Measurements from ENCODE around the gene AJAP1.

AJAP1 gene

DNA sequence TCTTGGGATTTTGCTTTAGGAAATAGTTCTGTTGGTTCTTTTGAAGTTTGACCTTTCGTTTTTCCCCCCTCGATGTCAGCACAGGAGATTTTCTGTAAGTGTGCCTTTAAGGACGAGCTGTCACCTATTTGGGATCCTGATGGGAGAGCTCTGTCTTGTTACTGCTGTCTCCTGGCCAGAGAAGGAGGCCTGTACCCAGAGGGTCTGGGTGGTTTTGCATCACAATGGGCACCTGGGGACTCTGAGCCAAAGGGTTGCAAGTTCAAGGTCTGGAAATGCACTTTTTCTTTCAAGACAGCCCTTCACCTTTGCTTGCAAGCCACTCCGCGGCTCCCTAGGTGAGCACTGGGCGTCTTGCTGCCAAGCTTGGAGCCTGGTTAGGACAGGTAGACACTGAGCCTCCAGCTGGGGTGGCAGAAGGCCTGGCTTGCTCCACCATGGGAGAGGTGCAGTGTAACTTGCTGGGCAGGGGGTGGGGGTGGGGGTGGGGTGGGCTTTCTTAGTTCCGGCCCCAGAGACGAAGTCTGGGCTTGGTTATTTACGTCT is 2.9 kb downstream of the AJAP1 start:
- no peak overlapping the region for H3K4me3 ChIP-seq (replicated peaks; ENCODE audit: low read depth, low read length)
- TF ChIP-seq, protein P1, sequence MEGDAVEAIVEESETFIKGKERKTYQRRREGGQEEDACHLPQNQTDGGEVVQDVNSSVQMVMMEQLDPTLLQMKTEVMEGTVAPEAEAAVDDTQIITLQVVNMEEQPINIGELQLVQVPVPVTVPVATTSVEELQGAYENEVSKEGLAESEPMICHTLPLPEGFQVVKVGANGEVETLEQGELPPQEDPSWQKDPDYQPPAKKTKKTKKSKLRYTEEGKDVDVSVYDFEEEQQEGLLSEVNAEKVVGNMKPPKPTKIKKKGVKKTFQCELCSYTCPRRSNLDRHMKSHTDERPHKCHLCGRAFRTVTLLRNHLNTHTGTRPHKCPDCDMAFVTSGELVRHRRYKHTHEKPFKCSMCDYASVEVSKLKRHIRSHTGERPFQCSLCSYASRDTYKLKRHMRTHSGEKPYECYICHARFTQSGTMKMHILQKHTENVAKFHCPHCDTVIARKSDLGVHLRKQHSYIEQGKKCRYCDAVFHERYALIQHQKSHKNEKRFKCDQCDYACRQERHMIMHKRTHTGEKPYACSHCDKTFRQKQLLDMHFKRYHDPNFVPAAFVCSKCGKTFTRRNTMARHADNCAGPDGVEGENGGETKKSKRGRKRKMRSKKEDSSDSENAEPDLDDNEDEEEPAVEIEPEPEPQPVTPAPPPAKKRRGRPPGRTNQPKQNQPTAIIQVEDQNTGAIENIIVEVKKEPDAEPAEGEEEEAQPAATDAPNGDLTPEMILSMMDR (IDR thresholded peaks at IDR 0.05; ENCODE audit: insufficient read depth, low read length, poor library complexity, severe bottlenecking): no peak
- H3K36me3 ChIP-seq (ENCODE audit: control insufficient read depth, insufficient read depth, low read length): no peaks in the 10 kb centered on the region
- no peak for DNase-seq (ENCODE audit: extremely low read depth, insufficient read length)
- no peaks in the 10 kb centered on the region; the same call in 1 of the 2 replicates for H3K27me3 ChIP-seq (replicated peaks; ENCODE audit: control insufficient read depth, insufficient read depth, low read length)

DNA sequence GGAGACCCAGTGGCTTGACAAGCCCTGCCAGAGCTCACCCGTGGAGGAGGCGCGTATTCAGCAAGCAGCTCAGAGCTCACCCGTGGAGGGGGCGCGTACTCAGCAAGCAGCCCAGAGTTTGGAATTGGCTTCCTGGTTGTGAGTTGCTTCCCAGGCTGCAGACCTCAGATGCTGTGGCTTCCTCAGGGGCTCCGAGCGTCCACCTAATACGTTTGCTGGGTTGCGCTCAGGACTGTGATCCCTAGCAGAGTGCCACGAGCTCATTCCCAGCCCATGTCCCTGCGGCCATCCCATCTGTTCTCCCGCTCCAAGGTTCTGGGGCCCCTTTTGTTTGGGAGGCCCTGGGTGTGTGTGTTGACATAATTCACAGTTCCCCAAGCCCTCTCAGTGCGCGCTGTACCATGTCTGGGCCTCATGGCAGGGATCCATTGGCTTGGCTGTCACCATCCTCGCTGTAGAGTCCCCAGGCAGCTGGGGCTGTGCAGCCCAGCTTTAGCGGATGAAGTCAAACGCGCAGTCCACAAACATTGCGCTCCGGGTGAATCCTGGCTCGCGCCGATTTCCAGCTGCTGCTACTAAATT is 3.6 kb downstream of the AJAP1 start:
- no peak for DNase-seq (ENCODE audit: extremely low read depth, insufficient read length)
- Histone ChIP-seq H3K4me3 (replicated peaks; ENCODE audit: low read depth, low read length) (no peak overlapping the region), H3K27me3 (replicated peaks; ENCODE audit: control insufficient read depth, insufficient read depth, low read length) (no peaks in the 10 kb centered on the region; the same call in 1 of the 2 replicates)

DNA sequence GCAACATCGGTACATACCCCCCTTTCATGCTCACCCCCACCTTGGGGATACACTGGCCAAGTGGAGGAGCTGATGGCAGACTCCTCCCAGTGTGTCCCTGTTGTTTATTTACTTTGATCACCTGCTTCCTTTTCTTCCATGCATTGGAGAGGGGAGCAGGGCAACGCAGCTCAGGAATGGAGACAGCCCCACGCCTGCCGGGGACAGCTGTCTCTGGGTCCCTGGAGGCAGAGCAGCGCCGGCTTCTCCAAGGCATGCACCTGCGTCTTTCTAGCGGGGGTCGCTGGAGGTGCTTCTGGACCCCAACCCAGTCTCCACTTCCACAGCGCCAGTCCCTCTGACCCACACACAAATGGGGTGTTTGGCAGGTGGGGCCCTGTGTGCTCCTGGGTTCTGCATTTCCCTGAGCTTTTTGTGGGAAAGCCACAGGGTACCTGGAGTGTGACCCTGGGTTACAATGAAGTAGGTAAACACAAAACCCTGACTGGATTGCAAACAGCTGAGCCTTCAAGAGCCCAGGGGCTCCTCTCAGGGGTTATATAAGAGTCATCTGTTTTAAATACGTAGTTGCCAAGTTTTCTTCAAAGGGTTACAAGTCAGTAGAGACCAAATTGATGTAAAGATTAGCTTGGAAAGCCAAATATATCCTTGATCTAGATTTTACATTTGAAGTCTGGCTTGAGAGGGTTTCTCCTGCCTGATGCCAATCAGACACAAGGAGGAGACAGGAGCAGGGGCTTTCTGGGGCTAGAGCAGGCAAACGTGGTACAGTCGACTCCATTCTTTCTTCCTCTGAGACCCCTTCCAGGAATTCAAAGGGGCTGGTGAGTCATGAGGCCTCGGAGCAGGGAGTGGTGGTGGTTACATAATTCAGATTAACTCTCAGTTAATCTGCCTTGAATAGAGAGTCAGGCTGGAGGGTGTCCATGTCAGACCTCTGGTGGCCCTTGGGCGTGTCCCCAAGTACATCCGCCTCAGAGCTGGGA is 4.5 kb downstream of the AJAP1 start:
- H3K36me3 ChIP-seq (ENCODE audit: control insufficient read depth, insufficient read depth, low read length): no peaks in the 10 kb centered on the region
- no peaks in the 10 kb centered on the region; the same call in 1 of the 2 replicates for H3K27me3 ChIP-seq (replicated peaks; ENCODE audit: control insufficient read depth, insufficient read depth, low read length)
- no peak for DNase-seq (ENCODE audit: extremely low read depth, insufficient read length)
- TF ChIP-seq, protein P1 (IDR thresholded peaks at IDR 0.05; ENCODE audit: insufficient read depth, low read length, poor library complexity, severe bottlenecking): no peak
- H3K4me3 ChIP-seq (replicated peaks; ENCODE audit: low read depth, low read length): no peak overlapping the region

More for the DNA sequence above, 3.6 kb downstream of the AJAP1 start:
- TF ChIP-seq, protein P1 (IDR thresholded peaks at IDR 0.05; ENCODE audit: insufficient read depth, low read length, poor library complexity, severe bottlenecking): no peak
- H3K36me3 ChIP-seq (ENCODE audit: control insufficient read depth, insufficient read depth, low read length): no peaks in the 10 kb centered on the region

DNA sequence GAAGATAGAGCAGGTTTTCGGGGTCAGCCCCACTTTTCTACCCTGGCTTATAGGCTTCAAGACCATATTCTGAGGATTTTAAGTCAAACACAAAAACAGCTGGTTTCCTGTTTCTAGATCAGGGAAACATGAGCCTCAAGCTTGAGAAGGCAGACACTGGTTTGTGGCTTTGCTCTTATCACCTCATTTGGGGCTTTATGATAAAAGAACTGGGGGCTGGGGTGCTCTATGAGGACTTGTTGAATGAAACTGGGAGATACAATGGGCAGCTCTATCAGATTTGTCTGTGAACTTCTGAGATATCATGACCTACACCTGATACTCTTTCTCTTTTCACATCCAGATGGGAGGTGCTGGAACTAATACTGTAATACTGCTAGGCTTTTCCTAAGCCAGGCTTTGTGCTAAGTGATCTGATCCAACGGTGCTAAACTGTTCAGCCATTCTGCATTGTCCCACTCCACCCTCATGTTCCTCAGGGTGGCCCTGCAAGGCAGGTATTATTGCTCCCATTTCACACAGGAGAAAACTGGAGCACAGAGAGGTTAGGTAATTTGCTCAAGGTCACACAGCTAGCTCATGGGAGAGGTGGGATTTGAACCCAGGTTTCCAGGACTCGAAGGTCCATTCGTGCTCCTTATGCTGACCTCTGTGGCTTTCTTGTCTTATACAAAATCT is 6.6 kb downstream of the AJAP1 start:
- TF ChIP-seq, protein P1 (IDR thresholded peaks at IDR 0.05; ENCODE audit: insufficient read depth, low read length, poor library complexity, severe bottlenecking): no peak
- H3K4me3 ChIP-seq (replicated peaks; ENCODE audit: low read depth, low read length): no peak overlapping the region
- no peaks in the 10 kb centered on the region; the same call in 1 of the 2 replicates for H3K27me3 ChIP-seq (replicated peaks; ENCODE audit: control insufficient read depth, insufficient read depth, low read length)
- H3K36me3 ChIP-seq (ENCODE audit: control insufficient read depth, insufficient read depth, low read length): no peaks in the 10 kb centered on the region
- no peak for DNase-seq (ENCODE audit: extremely low read depth, insufficient read length)

DNA sequence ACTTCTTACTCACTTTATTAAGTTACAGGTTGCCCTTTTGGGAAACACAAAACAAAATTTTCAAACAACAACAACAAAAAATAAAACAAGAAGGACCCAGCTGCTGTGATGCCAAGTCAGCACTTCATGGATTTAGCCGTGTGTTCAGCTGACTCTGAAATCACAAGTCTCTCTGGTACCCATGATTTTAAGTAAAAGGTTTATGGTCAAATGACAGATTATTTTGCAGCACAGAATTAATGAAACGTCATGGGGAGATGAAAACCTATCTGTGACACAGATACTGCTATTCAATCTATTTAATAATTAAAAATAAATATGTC is 7.1 kb downstream of the AJAP1 start:
- H3K36me3 ChIP-seq (ENCODE audit: control insufficient read depth, insufficient read depth, low read length): no peaks in the 10 kb centered on the region
- TF ChIP-seq, protein P1 (IDR thresholded peaks at IDR 0.05; ENCODE audit: insufficient read depth, low read length, poor library complexity, severe bottlenecking): no peak
- no peak for DNase-seq (ENCODE audit: extremely low read depth, insufficient read length)
- H3K4me3 ChIP-seq (replicated peaks; ENCODE audit: low read depth, low read length): no peak overlapping the region
- H3K27me3 ChIP-seq (replicated peaks; ENCODE audit: control insufficient read depth, insufficient read depth, low read length): no peaks in the 10 kb centered on the region

Data from GM06990 (cell line).